Stimulated activated CD8-positive, alpha-beta memory T cell treated with anti-CD3 and anti-CD28 coated beads, Interleukin-4, amount 100 ng/mL, for 1 hour (primary cell): ENCODE results near the gene ACOXL.

ENCODE experiments used
- DNase-seq, 2 donors: peaks; one replicate each; pipeline ENCODE4 v3.0.0-alpha.2; 2020; ENCODE audit warnings: low read depth in 2 of 2, low spot score in 1 of 2

ACOXL gene

GRCh38 chr2:111100765-111101162 is 368.4 kb downstream of the ACOXL start:
- no peak for DNase-seq

GRCh38 chr2:111101592-111101991 is 369.2 kb downstream of the ACOXL start:
- DNase-seq, result no peak

- DNase-seq, result no peak
These were observed 369.8 kb downstream of the ACOXL start for GRCh38 chr2:111102216-111102615.

- DNase-seq, result no peak
These were observed 373.6 kb downstream of the ACOXL start for GRCh38 chr2:111105926-111106325.

GRCh38 chr2:111106706-111107105 is 374.3 kb downstream of the ACOXL start:
- no peak for DNase-seq

GRCh38 chr2:111108745-111109271 is 376.4 kb downstream of the ACOXL start:
- no peak for DNase-seq

- no peak for DNase-seq
These were observed 378.9 kb downstream of the ACOXL start for GRCh38 chr2:111111101-111111755.

GRCh38 chr2:111113838-111114237 is 381.5 kb downstream of the ACOXL start:
- no peak for DNase-seq

GRCh38 chr2:111116011-111116746 is 383.8 kb downstream of the ACOXL start:
- no peak for DNase-seq

GRCh38 chr2:111116843-111117597 is 384.6 kb downstream of the ACOXL start:
- peak in 1 of 2 donors; percentile 18 for DNase-seq

- no peak for DNase-seq
These were observed 385.5 kb downstream of the ACOXL start for GRCh38 chr2:111117598-111118480.

GRCh38 chr2:111118481-111118980 is 386.2 kb downstream of the ACOXL start:
- no peak for DNase-seq

- DNase-seq, result no peak
These were observed 386.8 kb downstream of the ACOXL start for GRCh38 chr2:111118981-111119821.

GRCh38 chr2:111119822-111120252 is 387.5 kb downstream of the ACOXL start:
- no peak for DNase-seq

GRCh38 chr2:111120253-111121027 is 388.1 kb downstream of the ACOXL start, which contains the start of gene BCL2L11:
TSS of gene BCL2L11 (plus strand) at chr2:111120914. CDS start at chr2:111123746, 2,832 bp downstream.
- DNase-seq, result peak; percentile 48 to 76

- peak in 1 of 2 donors; percentile 17 for DNase-seq
These were observed 388.9 kb downstream of the ACOXL start for GRCh38 chr2:111121028-111121827.

GRCh38 chr2:111121828-111122630 is 389.7 kb downstream of the ACOXL start:
- peak; percentile 51 to 55 for DNase-seq
